A549 (cell line): ENCODE results near the gene NXPE4.

Experiments used
- HDAC2 ChIP-seq: fragments of 200-600 bp; sonication (generic); IDR thresholded peaks from 2 replicates; pipeline ENCODE4 v1.6.1; 2016
- JUNB ChIP-seq: fragments of >200 bp; sonication (Bioruptor Twin); formaldehyde crosslinking; IDR thresholded peaks from 2 replicates; pipeline ENCODE4 v1.6.1; 2016
- MAFK ChIP-seq: fragments of 450-650 bp; IDR thresholded peaks from 2 replicates; pipeline ENCODE4 v1.6.1; 2014; ENCODE audit not compliant: partially characterized antibody
- RAD21 ChIP-seq, 2 experiments: fragments of >200 bp in 1 of 2; sonication (Bioruptor Twin) in 1 of 2; formaldehyde crosslinking in 1 of 2; IDR thresholded peaks in 1 of 2; conservative IDR thresholded peaks in 1 of 2; 2 replicates in 1 of 2; 3 replicates in 1 of 2; pipeline ENCODE4 v1.6.1; 2012 to 2018; ENCODE audit warnings: inconsistent platforms in 1 of 2
- RFX5 ChIP-seq: fragments of 450-650 bp; IDR thresholded peaks from 2 replicates; pipeline ENCODE4 v1.7.1; 2014; ENCODE audit warnings: antibody characterized with exemption, mild to moderate bottlenecking, moderate library complexity
- USF2 ChIP-seq: fragments of 450-650 bp; IDR thresholded peaks from 2 replicates; pipeline ENCODE4 v1.6.1; 2014; ENCODE audit warnings: antibody characterized with exemption
- ZFP36 ChIP-seq: fragments of 450-650 bp; IDR thresholded peaks from 2 replicates; pipeline ENCODE4 v1.6.1; 2014; ENCODE audit warnings: borderline replicate concordance; ENCODE audit not compliant: partially characterized antibody
- TF ChIP-seq, protein P1 (sequence below): fragments of >200 bp; sonication (Bioruptor Twin); formaldehyde crosslinking; IDR thresholded peaks from 3 replicates; pipeline ENCODE4 v1.5.1; 2016

DNA sequence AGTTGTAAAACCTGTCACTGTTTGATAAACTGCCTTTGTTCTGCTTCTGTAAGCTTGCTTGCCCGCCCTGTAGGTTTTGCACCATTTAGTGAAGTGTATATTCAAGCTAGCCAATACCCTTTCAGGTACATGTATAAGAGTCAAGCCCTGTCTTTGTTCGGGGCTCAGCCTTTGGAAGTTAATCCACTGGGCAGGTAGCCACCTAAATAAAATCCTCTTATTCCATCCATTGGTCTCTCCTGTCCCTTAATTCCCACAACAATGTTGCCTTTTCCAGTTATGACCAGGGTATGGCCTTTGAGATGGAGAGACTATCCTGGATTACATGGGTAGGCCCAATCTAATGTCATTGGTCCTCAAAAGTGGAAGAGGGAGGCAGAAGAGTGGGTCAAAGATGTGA, 69.9 kb downstream of the NXPE4 start:
- TF ChIP-seq, protein P1, sequence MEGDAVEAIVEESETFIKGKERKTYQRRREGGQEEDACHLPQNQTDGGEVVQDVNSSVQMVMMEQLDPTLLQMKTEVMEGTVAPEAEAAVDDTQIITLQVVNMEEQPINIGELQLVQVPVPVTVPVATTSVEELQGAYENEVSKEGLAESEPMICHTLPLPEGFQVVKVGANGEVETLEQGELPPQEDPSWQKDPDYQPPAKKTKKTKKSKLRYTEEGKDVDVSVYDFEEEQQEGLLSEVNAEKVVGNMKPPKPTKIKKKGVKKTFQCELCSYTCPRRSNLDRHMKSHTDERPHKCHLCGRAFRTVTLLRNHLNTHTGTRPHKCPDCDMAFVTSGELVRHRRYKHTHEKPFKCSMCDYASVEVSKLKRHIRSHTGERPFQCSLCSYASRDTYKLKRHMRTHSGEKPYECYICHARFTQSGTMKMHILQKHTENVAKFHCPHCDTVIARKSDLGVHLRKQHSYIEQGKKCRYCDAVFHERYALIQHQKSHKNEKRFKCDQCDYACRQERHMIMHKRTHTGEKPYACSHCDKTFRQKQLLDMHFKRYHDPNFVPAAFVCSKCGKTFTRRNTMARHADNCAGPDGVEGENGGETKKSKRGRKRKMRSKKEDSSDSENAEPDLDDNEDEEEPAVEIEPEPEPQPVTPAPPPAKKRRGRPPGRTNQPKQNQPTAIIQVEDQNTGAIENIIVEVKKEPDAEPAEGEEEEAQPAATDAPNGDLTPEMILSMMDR, result no peak
- TF ChIP-seq ZFP36 (no peak), MAFK (no peak), RFX5 (no peak), RAD21 (conservative IDR thresholded peaks at IDR 0.05 in 1 of 2, IDR thresholded peaks at IDR 0.05 in 1 of 2) (no peak), HDAC2 (no peak), JUNB (no peak), USF2 (no peak)
